Measurements from ENCODE around the gene ZBTB1.

Gene ZBTB1

DNA sequence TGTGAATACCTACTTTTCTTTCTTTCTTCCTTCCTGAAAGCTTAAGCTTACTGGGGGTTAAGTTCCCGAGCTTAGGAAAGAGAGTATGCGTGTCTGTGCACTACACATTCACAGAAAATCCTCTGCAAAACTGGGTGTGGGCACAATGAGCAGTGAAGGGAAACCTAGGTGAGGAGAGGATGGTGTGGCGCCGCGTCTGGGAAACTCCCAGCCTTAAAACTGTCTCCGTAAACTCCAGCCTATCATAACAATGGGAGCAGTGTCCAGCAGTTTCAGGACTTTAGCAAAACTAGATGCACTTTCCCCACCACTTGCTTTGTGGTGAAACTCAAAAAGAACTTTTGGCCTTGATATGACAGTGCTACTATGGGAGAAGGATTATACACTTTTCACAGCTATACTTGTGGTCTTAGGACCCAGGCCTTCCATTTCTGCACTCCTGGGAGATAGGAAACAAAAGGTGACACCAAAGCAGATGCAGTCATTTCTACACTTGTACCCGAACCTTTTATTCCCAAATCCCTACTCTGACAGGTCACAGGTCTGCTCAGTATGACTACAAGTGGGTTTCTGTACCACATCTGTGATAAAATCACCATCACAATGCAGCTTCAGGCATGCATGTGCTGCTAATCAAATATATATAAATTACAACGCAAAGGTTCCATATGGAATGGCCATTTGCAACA lies 28.8 kb upstream of the ZBTB1 start:
- Mint-ChIP-seq H3K36me3 (no peaks in the 10 kb centered on the region), H3K4me3 (no peak overlapping the region), H3K4me1 (ENCODE audit: low read depth) (peaks cover 27% of the 10 kb centered on the region), H3K27me3 (no peaks in the 10 kb centered on the region), H3K9me3 (ENCODE audit: low read depth) (no peaks in the 10 kb centered on the region), H3K27ac (no peak overlapping the region)

- Mint-ChIP-seq H3K27me3 (no peaks in the 10 kb centered on the region), H3K9me3 (ENCODE audit: low read depth) (no peaks in the 10 kb centered on the region), H3K4me1 (ENCODE audit: low read depth) (peaks cover 27% of the 10 kb centered on the region), H3K27ac (no peak overlapping the region), H3K4me3 (no peak overlapping the region), H3K36me3 (no peaks in the 10 kb centered on the region)
Measured at GRCh38 chr14:64476438-64476837, 28.1 kb upstream of the ZBTB1 start.

GRCh38 chr14:64478634-64479250 lies 25.8 kb upstream of the ZBTB1 start:
- Mint-ChIP-seq H3K27me3 (no peaks in the 10 kb centered on the region), H3K27ac (no peak overlapping the region), H3K4me3 (no peak overlapping the region), H3K9me3 (ENCODE audit: low read depth) (no peaks in the 10 kb centered on the region), H3K4me1 (ENCODE audit: low read depth) (peaks cover 21% of the 10 kb centered on the region), H3K36me3 (no peaks in the 10 kb centered on the region)

GRCh38 chr14:64488590-64489099 lies 15.9 kb upstream of the ZBTB1 start:
- Mint-ChIP-seq H3K9me3 (ENCODE audit: low read depth) (no peaks in the 10 kb centered on the region), H3K4me3 (no peak overlapping the region), H3K27me3 (no peaks in the 10 kb centered on the region), H3K4me1 (ENCODE audit: low read depth) (peaks cover 49% of the 10 kb centered on the region), H3K36me3 (peaks cover 3% of the 10 kb centered on the region), H3K27ac (peak overlapping the region; percentile 74)

DNA sequence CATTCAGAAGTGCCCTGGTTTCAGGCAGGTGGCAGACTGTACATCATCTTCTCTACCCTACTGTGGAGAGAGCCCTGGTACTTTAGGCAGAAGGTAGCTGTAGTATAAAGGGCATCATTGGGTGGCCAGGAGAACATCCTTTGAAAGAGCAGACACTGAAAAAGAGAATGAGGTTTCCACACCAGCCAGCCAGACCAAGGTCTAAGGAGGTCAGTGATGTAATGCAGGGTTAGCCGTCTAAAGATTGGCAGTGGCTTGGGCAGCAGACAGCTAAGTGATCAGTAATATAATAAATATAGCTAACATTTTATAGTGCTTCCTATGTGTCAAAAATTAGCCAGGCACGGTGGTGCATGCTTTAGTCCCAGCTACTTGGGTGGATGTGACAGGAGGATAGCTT lies 12.9 kb upstream of the ZBTB1 start:
- H3K36me3 Mint-ChIP-seq: peaks cover 3% of the 10 kb centered on the region
- H3K27me3 Mint-ChIP-seq: no peaks in the 10 kb centered on the region
- peak overlapping the region; percentile 3 for H3K27ac Mint-ChIP-seq
- peaks cover 57% of the 10 kb centered on the region for H3K4me1 Mint-ChIP-seq (ENCODE audit: low read depth)
- no peak overlapping the region for H3K4me3 Mint-ChIP-seq
- H3K9me3 Mint-ChIP-seq (ENCODE audit: low read depth): no peaks in the 10 kb centered on the region

GRCh38 chr14:64493455-64493854 lies 11.1 kb upstream of the ZBTB1 start:
- peak overlapping the region; percentile 6 for H3K4me3 Mint-ChIP-seq
- peaks cover under 1% of the 10 kb centered on the region for H3K36me3 Mint-ChIP-seq
- no peaks in the 10 kb centered on the region for H3K9me3 Mint-ChIP-seq (ENCODE audit: low read depth)
- peak overlapping the region; percentile 74 for H3K27ac Mint-ChIP-seq
- H3K27me3 Mint-ChIP-seq: no peaks in the 10 kb centered on the region
- H3K4me1 Mint-ChIP-seq (ENCODE audit: low read depth): peaks cover 65% of the 10 kb centered on the region

DNA sequence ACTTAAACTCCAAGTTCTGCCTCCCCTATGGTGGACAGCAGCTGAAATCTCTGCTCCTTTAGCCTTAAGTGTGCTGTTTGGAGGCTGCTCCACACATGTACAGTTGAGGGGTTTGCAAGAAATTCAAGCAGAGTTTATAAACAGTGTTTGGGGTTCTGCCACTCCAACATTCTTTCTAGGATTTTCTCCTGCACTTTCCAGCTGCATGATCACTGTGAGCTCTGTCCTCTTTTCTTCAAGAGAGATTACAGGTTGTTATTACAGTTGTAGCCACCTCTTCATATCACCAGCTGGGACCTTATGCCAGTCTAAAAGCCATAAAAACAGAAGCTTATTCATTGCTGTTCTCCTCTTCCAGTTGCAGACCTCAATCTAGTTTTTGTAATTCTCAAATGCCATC lies 9.3 kb upstream of the ZBTB1 start:
- H3K4me1 Mint-ChIP-seq (ENCODE audit: low read depth): peaks cover 78% of the 10 kb centered on the region
- H3K36me3 Mint-ChIP-seq: peaks cover 5% of the 10 kb centered on the region
- no peaks in the 10 kb centered on the region for H3K9me3 Mint-ChIP-seq (ENCODE audit: low read depth)
- H3K27me3 Mint-ChIP-seq: no peaks in the 10 kb centered on the region
- H3K27ac Mint-ChIP-seq: peak overlapping the region; percentile 34
- H3K4me3 Mint-ChIP-seq: no peak overlapping the region

GRCh38 chr14:64496764-64497163 lies 7.8 kb upstream of the ZBTB1 start:
- H3K27ac Mint-ChIP-seq: no peak overlapping the region
- H3K4me1 Mint-ChIP-seq (ENCODE audit: low read depth): peaks cover 78% of the 10 kb centered on the region

DNA sequence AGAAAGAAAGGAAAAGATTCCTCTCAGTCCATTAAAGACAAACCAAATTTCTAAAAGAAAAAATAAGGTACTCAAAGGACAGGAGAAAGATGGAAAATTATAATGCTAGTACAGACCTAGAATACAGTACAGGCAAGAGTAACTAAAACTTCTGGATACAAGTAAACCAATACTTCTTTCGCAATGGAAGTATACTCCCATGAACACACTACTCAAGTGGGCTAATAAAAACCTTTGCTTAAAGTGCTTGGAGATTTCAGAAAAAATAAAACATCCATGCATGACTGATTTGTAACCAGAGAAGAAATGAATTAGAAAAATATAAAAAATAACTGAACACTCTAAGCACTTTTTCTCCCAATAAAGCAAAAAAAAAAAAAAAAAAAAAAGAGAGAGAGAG lies 4.5 kb upstream of the ZBTB1 start:
- Mint-ChIP-seq H3K27ac (peak overlapping the region; percentile 99), H3K36me3 (peaks cover 9% of the 10 kb centered on the region), H3K4me1 (ENCODE audit: low read depth) (peaks cover 63% of the 10 kb centered on the region), H3K9me3 (ENCODE audit: low read depth) (no peaks in the 10 kb centered on the region), H3K4me3 (peak overlapping the region; percentile 100), H3K27me3 (no peaks in the 10 kb centered on the region)

More at GRCh38 chr14:64496764-64497163, 7.8 kb upstream of the ZBTB1 start:
- Mint-ChIP-seq H3K4me3 (peak overlapping the region; percentile 46), H3K9me3 (ENCODE audit: low read depth) (no peaks in the 10 kb centered on the region), H3K36me3 (peaks cover 5% of the 10 kb centered on the region), H3K27me3 (no peaks in the 10 kb centered on the region)

GRCh38 chr14:64501411-64502171 lies 3.0 kb upstream of the ZBTB1 start:
- H3K4me1 Mint-ChIP-seq (ENCODE audit: low read depth): peaks cover 69% of the 10 kb centered on the region
- peak overlapping the region; percentile 99 for H3K27ac Mint-ChIP-seq
- H3K27me3 Mint-ChIP-seq: no peaks in the 10 kb centered on the region
- peak overlapping the region; percentile 100 for H3K4me3 Mint-ChIP-seq
- peaks cover 9% of the 10 kb centered on the region for H3K36me3 Mint-ChIP-seq
- no peaks in the 10 kb centered on the region for H3K9me3 Mint-ChIP-seq (ENCODE audit: low read depth)

GRCh38 chr14:64502456-64502855 lies 2.1 kb upstream of the ZBTB1 start:
- peaks cover 9% of the 10 kb centered on the region for H3K36me3 Mint-ChIP-seq
- peak overlapping the region; percentile 100 for H3K4me3 Mint-ChIP-seq
- H3K27ac Mint-ChIP-seq: peak overlapping the region; percentile 99
- H3K4me1 Mint-ChIP-seq (ENCODE audit: low read depth): peaks cover 70% of the 10 kb centered on the region
- no peaks in the 10 kb centered on the region for H3K27me3 Mint-ChIP-seq
- H3K9me3 Mint-ChIP-seq (ENCODE audit: low read depth): no peaks in the 10 kb centered on the region

GRCh38 chr14:64502887-64503433 lies 1.6 kb upstream of the ZBTB1 start:
- Mint-ChIP-seq H3K27ac (peak overlapping the region; percentile 99), H3K4me3 (peak overlapping the region; percentile 100), H3K27me3 (no peaks in the 10 kb centered on the region), H3K9me3 (ENCODE audit: low read depth) (no peaks in the 10 kb centered on the region), H3K36me3 (peaks cover 9% of the 10 kb centered on the region), H3K4me1 (ENCODE audit: low read depth) (peaks cover 70% of the 10 kb centered on the region)

DNA sequence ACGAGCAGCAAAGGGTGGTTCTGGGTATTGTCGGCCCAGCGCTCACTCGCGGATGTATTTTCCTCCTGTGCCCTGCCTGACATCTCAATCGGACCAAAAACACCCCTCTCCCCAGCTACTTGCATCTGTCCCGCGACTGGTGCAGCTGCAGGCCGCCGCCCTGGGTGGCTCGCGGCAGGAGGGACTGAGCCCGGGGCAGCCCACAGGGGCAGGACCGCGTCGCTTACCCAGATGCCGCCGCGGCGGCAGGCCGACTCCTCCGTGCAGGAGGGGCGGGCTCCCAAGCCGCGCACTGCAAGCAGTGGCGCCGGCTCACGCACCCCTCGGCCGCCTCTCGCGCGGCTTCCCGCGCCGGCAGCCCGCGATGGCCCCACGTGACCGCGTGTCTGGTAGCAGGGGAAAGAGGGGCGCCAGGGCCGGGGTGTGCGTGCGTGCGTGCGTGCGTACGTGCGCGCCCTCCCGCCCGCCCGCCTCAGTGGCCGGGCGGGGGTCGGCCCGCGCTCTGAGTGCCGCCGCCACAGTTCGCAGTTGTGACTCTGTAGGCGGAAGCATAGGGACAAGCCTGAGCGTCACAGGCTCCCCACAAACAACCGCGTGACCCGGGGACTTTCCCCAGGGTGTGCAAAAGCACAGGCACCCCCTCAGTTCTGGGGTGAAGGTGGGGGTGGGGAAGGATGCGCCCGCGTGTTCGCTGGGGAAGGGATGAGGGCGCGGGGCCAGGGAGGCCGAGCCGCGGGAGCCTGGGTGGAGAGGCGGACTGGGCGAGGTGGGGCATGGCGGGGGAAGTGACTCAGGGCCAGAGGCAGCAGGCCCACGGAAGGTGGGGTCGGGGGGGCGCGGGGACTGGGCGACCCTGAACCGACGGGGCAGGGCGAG lies 898 bp upstream of the ZBTB1 start, which contains the start of gene ZBTB25:
Gene ZBTB25, minus strand, starts transcription at position 405 of the 876 bp plus-strand sequence. CDS start 13,305 bp downstream, outside the sequence.
- Mint-ChIP-seq H3K9me3 (ENCODE audit: low read depth) (no peaks in the 10 kb centered on the region), H3K27me3 (no peaks in the 10 kb centered on the region), H3K36me3 (peaks cover 9% of the 10 kb centered on the region), H3K27ac (peak within 1 kb of the TSS; percentile 99), H3K4me1 (ENCODE audit: low read depth) (peaks cover 75% of the 10 kb centered on the region), H3K4me3 (peak within 1 kb of the TSS; percentile 100)
